HCEC 1CT (cell line): Measurements from ENCODE around the gene FLT3LG.
A peak's percentile ranks its signal among the peaks of the same experiment; 100 is the strongest.

Experiments
- DNase-seq: peaks from one replicate; pipeline ENCODE4 v3.0.0-alpha.2; 2017

The FLT3LG gene

GRCh38 chr19:49520705-49521319 lies 46.8 kb downstream of the FLT3LG start:
- DNase-seq: no peak

- DNase-seq: no peak
Observed at GRCh38 chr19:49524812-49525455, 50.9 kb downstream of the FLT3LG start.

DNA sequence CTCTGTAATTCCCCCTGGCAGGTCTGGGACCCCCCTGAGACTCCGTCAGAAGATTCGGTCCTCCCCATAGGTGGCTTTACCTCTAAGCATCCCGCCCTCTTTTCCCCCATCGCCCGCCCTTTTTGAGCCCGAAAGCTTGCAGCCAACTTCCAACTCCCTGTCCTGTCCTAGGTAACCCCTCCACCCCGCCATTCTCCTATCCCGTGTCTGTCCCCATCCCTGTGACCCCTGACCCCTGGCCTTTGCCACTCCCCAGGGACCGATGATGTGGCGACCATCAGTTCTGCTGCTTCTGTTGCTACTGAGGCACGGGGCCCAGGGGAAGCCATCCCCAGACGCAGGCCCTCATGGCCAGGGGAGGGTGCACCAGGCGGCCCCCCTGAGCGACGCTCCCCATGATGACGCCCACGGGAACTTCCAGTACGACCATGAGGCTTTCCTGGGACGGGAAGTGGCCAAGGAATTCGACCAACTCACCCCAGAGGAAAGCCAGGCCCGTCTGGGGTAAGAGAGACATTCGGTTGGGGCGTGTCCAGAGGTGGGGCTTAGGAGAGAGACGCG lies 54.3 kb downstream of the FLT3LG start:
- peak; percentile 70 for DNase-seq

DNA sequence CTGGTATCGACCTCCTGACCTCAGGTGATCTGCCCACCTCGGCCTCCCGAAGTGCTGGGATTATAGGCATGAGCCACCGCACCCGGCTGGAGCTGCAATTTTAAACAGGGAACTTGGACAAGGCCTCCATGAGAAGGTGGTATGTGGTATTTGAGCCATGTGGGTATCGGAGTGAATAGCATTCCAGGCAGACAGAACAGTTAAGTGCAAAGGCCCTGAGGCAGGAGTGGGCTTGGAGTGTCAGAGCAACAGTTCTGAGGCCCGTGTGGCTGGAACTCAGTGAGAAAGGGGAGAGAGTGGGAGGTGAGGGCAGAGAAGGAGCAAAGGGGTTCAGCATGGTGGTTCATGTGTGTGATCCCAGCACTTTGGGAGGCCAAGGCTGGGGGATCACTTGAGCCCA lies 56.7 kb downstream of the FLT3LG start:
- no peak for DNase-seq

GRCh38 chr19:49533551-49534488 lies 59.8 kb downstream of the FLT3LG start:
- DNase-seq: peak; percentile 26

DNA sequence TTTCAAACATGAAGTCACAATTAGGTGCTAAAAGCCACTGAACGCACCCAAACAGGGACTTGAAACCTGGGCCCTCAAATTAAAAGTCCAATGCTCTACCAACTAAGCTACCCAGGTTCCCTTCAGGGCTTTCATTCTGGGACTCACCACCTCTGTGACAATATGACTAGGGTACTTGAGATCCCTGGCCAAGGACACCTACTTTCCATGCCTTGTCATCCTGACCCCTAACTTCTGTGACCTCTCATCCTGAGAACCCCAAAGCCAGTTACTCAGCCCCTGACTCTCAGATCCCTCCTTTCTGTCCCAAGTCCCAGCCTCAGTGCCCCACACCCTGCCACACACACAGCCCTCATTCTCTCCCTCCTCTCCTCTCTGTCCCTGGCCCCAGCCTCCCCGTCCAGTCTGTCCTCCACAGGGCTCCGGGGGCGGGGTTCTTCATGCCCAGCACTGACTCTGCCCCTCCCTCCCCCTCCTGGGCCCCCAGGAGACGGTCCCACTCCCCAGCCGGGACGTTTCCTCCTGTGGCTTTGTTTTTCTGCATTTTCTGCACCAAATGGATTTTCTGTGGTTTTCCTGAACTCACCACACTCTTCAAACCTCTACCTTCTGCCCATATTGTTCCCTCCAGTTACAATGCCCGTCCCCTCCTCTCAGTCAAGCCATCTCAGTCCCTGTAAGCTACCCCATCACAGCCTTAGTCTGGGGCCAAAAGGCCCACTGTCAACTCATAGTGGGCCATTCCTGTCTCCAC lies 60.8 kb downstream of the FLT3LG start:
- DNase-seq: no peak
